CD4-positive, alpha-beta T cell treated with Interleukin-6 at 100 ng/mL for 8 hours (primary cell): ENCODE results near the gene CHSY3.

Experiments
- DNase-seq: peaks from one replicate; pipeline ENCODE4 v3.0.0-alpha.2; 2020; ENCODE audit warnings: mixed read lengths, low spot score

The CHSY3 gene

DNA sequence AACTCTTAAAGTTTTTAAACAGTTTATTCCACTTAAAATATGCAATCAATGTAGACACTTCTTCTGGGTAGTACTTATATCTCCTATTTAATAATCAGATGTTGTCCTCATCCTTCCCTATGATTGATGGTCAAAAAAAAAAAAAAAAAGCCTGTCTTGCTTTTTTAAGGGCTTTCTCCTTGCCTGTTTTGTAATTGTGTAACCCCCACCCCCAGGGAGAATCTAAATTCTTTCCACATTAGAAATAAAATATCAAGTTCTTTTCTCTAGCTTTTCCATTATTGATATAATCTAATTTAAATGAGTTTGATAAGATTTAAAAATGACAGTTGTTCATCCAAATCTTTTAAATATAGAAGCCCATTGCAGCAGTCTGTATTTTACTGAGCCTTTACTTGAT, 119.7 kb downstream of the CHSY3 start:
- DNase-seq: no peak

DNA sequence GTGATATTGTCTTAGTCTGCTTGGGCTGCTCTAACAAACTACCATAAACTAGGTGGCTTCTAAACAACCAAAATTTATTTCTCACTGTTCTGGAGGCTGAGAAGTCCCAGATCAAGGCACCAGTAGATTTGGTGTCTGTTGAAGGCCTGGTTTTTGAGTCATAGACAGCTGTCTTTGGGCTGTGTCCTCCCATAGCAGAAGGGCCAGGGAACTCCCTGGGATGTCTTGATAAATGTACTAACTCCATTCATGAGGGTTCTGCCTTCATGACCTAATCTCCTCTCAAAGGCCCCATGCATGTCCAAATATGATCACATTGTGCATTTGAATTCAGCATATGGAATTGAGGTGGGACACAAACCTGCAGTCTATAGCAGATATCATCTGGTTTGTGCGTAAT, 121.2 kb downstream of the CHSY3 start:
- no peak for DNase-seq

DNA sequence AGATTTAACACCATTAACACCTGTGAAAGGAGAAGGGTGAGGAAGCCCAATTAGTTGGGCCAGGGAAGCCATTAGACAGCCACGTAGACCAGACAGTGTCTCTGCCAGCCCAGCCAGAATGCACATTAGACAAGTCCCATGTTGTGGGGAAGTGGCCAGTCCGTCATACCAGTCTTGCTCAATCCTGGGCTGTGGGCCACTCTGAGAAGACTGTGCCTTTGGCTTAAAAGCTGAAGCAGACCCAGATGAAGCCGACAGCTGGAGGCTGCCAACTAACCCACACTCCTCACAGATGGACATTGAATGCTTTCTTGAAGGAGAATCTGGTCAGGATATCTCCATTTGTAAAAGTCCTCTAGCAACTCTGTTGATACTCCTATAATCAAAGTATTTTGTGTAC, 128.5 kb downstream of the CHSY3 start:
- DNase-seq: no peak

GRCh38 chr5:130034566-130035210, 130.4 kb downstream of the CHSY3 start:
- no peak for DNase-seq

DNA sequence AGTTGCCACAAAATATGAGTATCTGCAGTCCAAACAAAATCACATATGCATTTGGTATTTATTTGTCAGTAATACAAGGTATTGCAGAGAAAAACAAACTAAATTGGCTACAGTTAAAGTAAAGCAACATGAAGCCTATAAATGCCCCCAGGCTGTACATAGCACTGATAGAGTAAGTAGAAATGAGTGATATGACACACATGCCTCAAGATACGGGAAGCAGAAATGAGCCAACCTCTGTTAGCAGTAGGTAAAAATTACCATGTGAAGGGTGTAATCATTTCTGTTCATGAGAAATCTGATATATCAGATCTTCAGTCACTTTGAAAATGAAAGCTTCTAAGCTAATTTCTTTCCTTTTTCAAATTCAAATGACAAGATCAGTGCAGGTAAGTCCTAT, 131.1 kb downstream of the CHSY3 start:
- DNase-seq: no peak

- DNase-seq: no peak
Observed at GRCh38 chr5:130037905-130038304, 133.6 kb downstream of the CHSY3 start.

DNA sequence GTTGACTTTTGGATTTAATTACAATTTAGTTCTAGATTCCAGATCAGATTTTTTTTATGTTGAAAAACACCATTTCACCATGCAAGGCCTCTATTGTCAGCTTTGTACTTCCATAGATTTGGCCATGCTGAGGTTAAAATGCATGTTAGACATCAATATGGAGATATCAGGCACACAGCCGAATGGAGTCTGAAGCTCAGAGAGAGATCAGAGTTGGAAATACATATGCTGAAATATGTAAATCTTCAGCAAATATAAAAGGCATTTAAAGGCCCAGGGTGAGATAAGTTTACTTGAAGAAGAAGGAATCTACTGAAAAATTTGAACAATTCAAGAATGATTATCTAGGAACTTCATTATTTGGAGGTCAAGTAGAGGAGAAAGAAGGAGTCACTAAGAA, 139.6 kb downstream of the CHSY3 start:
- no peak for DNase-seq

- no peak for DNase-seq
Observed at GRCh38 chr5:130045334-130045733, 141.1 kb downstream of the CHSY3 start.

DNA sequence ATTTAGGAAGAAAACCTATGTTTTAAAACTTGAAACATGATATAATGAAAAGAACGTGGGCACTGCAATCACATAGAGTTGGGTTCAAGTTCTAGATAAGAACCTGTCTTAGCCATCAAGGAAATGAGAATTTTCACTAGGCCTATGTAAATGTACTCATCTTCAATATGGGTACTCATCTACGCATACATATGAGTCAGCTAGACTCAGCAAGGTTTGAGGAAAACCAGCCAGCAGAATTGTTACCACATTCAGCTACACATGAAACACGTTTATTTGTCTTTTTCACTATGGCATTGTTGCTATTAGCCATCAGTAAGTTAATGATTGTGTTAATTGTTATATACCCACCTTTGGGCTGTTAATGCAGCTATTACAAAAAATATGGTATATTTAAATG, 146.3 kb downstream of the CHSY3 start:
- DNase-seq: no peak

GRCh38 chr5:130052752-130053151, 148.5 kb downstream of the CHSY3 start:
- no peak for DNase-seq

DNA sequence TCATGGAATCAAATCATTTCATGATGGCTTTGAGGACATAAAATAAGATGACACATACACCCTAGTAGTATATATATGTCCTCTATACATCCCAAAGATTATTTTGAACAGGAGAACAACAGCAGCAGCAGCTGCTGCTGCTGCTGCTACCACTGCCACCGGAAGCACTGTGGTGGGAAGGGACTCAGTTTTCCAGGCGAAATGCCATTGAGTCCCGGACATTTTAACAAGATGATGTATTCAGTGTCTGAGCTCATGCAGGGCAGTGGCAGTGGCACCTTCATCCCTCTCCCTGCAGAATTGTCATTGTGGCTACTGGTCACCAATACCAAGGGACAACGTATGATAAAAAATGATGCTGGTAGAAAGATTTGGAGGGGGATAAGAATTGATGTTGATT, 151.3 kb downstream of the CHSY3 start:
- DNase-seq: no peak

GRCh38 chr5:130061746-130062145, 157.5 kb downstream of the CHSY3 start:
- no peak for DNase-seq

GRCh38 chr5:130063603-130064002, 159.3 kb downstream of the CHSY3 start:
- DNase-seq: no peak

- DNase-seq: no peak
Observed at GRCh38 chr5:130064484-130064883, 160.2 kb downstream of the CHSY3 start.

DNA sequence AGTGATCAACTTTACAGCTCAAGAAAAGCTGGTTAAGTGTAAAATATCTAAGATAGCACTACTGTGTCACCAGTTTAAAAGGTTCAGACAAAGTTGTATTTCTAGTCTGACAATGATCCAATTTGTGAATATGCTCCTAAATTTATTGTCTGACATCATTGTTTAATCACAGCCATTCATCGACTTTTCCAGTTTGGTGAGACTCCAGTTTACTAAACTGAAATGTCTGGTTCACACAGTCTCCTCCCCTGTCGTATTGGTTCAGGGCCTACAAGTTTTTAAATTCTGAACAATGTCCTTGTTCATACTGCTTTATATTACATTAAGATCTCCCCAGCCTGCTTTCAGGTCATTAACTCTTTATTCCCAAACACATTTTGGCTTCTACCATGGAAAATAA, 161.4 kb downstream of the CHSY3 start:
- no peak for DNase-seq

DNA sequence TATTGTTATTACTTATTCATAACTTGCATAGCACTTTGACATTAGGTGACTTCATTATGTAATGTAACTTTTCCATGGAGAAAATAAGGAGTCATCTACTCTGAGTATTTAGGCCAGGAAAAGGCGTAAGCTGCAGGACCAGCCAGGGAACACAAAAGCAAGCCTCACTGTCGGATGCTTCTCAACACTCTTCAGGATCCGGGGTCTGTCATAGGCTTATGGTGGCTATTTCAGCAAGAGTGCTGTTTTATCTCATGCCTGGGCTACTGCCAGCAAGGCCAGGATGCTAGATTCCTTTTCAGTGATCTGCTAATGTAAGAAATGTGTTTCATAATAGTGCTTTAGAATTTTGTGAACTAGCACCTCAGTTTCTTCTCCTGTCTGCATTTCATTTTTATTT, 162.4 kb downstream of the CHSY3 start:
- no peak for DNase-seq

DNA sequence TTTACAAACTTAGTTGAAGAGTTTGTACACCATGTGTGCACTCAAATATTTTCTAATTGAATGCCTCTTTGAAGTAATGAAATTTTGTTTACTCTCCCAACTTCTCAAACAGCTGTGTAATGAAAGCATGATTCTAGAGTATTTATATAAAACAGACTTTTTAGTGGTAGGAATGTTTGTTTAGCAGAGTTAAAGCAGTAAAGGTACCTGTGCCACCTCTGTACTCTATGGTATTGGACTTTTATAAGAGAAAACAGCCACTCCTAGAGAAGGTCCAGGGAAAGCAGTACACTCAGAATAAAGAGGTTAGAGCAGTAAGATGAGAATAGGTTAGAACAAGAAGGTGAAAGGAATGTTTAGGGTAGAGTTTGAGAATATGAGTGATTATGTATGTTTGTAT, 163.1 kb downstream of the CHSY3 start:
- no peak for DNase-seq

DNA sequence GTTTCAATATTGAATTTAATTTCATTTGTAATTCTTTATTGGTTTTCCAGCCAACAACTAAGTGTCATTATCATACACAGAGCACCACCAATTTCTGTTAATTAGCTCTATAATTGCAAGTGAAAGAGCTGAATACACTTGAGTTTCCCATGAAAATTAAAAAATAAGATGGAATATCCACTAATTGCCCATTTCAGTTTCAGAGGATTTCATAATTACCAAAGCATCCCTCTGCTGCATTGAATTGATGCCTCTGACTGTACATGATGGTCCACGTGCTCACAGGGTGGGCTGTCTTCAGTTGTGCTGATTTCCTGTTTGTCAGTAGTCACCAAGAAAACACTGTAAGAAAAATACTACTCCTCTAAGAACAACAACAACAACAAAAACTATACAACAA, 163.8 kb downstream of the CHSY3 start:
- DNase-seq: no peak

GRCh38 chr5:130068988-130069387, 164.7 kb downstream of the CHSY3 start:
- DNase-seq: no peak

DNA sequence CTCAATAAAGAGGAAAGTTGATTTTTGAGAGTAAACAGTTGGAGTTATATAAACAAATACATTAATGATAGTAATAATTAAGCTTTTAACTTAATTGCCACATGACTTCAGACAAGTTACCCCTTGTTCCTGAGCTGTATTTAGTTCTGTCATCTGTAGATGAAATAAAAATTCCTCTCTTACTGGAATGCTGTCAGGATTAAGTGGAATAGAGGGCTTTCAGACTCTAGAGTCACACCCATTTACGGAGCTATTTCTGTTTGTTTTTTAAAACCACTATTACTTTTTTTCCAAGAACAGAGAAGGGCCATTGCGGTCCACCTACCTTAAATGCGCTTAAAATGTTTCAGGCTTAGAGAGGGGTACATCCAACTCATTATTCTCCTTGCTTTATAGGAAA, 170.6 kb downstream of the CHSY3 start:
- DNase-seq: no peak

DNA sequence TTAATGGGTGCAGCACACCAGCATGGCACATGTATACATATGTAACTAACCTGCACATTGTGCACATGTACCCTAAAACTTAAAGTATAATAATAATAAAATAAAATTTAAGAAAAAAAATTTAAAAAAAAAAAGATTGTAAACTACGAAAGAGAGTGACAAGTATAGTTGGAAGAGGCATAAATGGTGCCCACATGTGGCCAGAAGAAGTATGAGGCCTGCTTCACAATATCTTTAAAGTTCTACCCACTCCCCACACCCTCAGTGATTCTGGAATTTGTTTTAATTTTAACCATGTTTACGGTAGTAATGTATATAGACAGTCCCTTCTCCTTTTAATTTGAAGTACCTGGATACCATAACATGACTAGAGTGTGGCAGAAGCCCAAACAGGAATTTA, 172.7 kb downstream of the CHSY3 start:
- no peak for DNase-seq

DNA sequence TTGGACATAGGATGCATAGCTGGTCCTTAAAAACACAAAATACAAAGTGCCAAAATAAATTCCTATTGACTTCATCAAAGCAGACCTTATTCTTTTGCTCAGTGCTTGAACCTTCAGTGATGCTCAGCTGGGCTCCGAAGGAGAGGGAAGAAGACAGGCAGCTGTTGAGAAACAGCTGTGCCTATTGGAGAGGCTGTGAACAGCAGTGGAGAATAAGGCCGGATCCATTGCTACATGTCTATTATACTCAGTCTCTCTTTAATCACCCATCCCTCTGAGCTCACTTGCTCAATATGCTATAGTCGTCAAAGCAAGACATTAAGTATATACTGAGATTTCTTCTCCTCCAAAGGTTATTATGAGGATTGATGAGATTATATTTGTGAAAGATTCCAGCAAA, 174.4 kb downstream of the CHSY3 start:
- DNase-seq: no peak

DNA sequence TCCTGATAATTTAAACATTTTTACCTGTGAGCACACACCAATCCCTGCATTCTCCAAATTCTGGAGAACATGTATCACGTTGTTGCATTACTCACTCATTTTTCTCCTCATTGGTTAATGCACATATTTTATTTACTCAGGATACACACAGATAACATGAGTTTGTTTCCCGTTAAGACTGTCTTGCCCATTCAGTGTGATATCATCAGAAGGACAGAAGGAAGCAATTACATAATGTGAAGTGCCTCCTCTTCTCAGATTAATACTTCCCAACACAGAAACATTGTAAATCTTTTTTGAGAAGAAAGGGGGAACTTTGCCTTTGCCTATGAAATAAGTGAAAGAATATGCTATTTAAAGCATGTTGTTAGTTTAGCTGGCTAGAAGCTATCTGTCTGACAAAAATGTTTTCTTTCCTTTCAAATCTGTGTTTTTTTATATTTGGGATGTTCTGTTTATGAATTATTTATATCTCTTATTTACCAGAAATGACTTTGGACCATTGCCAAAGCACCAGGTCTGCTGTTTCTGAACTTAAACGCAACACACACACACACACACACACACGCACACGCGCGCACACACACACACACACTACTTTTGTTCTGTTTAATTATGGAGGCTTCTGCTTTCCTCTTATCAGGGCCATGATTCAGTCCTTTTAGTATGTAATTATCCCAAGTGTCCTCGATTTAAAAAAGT, 186.5 kb downstream of the CHSY3 start:
- DNase-seq: no peak

DNA sequence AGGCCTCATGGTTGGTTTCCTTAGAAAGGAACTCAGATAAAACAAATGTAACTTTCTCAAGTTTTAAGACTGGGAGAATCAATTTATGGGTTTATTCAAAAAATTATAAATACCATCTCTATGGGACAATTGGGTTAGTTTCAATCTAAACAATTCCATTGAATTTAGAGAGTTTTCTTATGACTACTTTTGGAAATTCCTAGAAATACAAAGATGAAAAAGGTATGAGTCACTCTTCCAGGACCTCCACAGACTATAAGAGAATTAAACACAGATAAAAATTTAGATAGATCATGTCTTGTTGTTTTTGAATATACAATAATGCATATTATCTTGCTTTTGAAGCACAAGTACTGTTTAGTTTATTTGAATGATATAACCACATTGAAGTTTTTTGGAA, 188.7 kb downstream of the CHSY3 start:
- no peak for DNase-seq
